Lower leg skin (tissue), 3 donors: ENCODE results near the gene ALPP.
"Not testable (repeated sequence)": the region's sequence is repeated elsewhere in the genome, so short reads cannot be mapped to it uniquely, and the experiment has no call there.

Experiments used
- CTCF ChIP-seq, 3 donors: fragments of 450-650 bp; IDR thresholded peaks; one replicate each; pipeline ENCODE4 v1.5.1; 2016; ENCODE audit warnings: antibody characterized with exemption in 3 of 3, mild to moderate bottlenecking in 3 of 3, moderate library complexity in 2 of 3
- POLR2A ChIP-seq, 2 donors: fragments of 450-650 bp; IDR thresholded peaks; one replicate each; pipeline ENCODE4 v1.6.1; 2016 to 2017; ENCODE audit warnings: antibody characterized with exemption in 2 of 2, mild to moderate bottlenecking in 1 of 2, moderate library complexity in 1 of 2

- TF ChIP-seq CTCF, POLR2A (IDR thresholded peaks at IDR 0.05): not testable (repeated sequence)
Observed at GRCh38 chr2:232378735-232379151, at the start of gene ALPP.
